Activated T-cell treated with anti-CD3 and anti-CD28 coated beads, Interleukin-2, amount 50 U/mL, for 48 hours (primary cell): ENCODE data around the gene ZNF749.
A peak's percentile ranks its signal among the peaks of the same experiment; 100 is the strongest.
"Not testable (repeated sequence)": the region's sequence is repeated elsewhere in the genome, so short reads cannot be mapped to it uniquely, and the experiment has no call there.

Experiments used
- DNase-seq, 2 experiments: peaks; one replicate each; pipeline ENCODE4 v3.0.0-alpha.2; 2020

Gene ZNF749

DNA sequence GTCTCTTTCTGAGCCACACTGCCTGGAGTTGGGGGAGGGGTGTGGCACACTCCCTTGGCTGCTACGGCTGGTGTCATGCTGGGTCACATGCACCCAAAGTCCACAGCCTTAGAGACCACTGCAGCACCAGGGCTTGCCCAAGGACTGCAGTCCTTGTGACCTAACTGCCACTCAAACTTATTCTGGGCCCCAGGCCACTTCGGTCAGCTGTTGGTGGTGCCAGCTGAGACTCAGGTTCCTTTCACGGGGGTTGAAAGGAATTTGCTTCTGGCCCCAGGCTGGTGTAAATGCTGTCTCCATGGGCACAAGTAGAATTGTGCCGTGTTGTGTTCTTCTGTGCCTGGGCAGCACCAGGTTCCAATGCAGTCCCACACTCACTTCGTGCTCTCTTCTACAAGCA, 31.4 kb downstream of the ZNF749 start:
- no peak for DNase-seq

DNA sequence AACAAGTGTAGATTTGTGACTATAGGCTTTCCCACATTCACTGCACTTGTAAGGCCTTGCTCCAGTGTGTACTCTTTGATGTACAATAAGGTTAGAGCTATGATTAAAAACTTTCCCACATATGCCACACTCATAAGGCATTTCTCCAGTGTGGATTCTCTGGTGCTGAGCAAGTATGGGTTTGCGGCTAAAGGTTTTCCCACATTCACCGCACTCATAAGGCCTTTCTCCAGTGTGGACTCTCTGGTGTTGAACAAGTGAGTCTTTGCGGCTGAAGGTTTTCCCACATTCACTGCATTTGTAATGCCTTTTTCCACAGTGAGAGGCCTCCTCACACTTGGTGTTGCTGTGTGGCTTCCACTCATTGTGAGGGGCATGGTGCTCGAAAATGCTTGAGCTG, 38.5 kb downstream of the ZNF749 start:
- DNase-seq = no peak

DNA sequence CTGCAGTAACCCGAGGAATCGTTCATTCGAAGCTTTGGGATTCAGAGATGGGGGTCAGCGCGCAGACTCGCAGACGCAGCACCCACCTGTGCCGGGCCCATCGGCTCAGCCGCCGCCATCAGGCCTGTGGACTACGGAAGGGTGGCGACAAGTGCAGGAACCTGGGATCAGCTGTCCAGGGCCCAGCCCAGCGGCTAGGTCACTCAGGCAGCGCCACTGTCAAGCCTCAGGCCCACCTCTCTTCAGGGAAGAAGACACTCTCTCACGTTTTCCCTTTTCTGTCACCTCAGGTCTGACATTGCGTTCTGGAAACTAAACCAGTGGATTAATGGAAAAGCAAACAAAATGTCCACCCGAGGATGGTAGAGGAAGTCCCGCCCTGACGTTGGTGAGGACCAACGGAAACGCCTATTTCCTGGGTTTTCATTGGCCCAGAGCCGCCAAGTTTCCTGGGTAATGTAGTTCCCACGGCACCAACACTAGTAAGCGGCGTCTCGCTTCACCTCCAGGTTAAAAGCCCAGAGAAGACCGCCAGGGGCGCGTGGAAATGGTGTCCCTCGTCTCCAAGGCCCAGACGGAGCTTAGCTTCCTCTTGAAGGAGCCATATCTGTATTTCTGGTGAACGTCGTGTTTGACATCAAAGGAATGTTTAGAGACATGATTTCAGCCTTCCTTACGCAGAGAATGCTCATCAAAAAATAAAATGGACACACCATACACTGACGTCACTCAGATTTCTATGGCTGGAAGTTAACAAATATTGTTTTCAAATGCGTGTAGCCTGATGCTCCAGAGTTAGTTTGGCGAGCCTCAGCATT, 42.3 kb downstream of the ZNF749 start, which contains the start of gene ZNF772:
TSS of gene ZNF772 (minus strand) at position 376 of the 818 bp plus-strand sequence. CDS start at position 119, 257 bp downstream.
- peak; percentile 85 to 87 for DNase-seq

DNA sequence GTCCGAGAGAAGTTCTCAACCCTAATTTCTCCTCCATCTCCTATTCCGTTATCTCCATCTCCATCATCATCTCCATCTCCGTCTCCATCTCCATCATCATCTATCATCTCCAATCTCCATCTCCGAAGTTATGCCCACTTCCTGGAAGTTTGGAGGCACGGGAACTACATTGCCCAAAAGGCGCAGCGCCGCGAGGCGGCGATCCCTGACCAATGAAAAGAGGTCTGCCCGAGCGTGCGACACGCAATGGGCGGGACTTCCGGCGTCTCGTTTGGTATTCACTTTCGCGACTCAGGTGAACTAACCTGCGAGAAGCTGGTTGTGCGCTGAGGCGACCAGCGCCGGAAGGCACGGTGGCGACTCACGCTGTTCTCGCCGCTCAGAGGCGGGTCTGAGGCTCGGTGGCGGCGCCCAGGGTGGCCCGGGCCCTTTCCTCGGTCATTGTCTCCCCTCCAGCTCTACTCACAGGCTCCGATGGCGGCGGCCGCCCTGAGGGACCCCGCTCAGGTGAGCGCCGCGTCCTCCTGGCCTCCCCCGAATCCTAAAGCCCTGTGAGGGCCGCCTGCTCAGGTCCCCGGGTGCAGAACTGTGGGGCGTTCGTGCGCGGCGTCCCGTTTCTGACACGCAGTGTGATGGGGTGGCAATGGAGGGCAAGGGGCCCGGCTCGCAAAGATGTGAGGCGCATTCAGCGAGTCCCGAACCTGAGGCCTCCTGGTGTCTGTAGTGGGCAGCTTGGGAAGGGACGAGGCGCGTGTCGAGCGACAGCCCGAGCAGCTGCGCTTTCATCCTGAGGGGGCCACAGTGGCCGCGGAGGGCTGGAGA, 52.6 kb downstream of the ZNF749 start, which contains the start of gene ZNF419:
TSS of gene ZNF419 (plus strand) at position 274 of the 822 bp plus-strand sequence. CDS start at position 475, 201 bp downstream.
- DNase-seq = peak; percentile 93

DNA sequence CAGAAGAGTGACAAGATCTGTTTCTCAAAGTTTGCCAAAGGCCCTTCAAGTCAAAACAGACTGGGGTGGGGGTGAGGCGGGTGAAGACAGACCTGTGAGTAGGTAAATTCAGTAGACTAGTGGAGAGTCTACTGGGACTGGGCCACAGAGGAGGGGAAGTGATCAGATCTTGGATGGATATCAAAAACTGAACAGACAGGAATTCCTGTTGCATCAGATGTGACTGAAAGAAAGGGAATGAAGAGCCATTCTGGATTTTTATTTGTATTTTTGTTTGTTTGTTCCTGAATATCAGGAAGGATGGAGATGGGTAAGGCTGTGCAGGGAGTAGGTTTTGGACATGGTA, 53.1 kb downstream of the ZNF749 start:
- not testable (repeated sequence) for DNase-seq
